Calu3 (cell line): ENCODE data around the gene SSTR3. TPM values are rescaled to one million over a fixed set of nuclear protein-coding genes. Genes with fewer than 3 reads are reported as not detected.

ENCODE experiments used
- BruUV-seq: library from RNA; stranded (reverse); fragments of 400-500 nt; replicated peaks from 2 replicates; lab custom pipeline; 2021; lab: Mats Ljungman, UMichigan
- CTCF ChIA-PET: fragments of 300-600 bp; sonication (Branson Sonifier 250); formaldehyde crosslinking; loops from one replicate; lab custom pipeline; 2022; ENCODE audit warnings: antibody characterized with exemption; lab: Charles Lee
- DNase-seq: peaks from one replicate; pipeline ENCODE4 v3.0.0; 2022
- H3K27ac Mint-ChIP-seq: one replicate; pipeline ENCODE4 v1.8.0; 2022; ENCODE audit warnings: mixed read lengths; ENCODE audit not compliant: unreplicated experiment
- H3K27me3 Mint-ChIP-seq: one replicate; pipeline ENCODE4 v1.8.0; 2022; ENCODE audit warnings: mixed read lengths; ENCODE audit not compliant: unreplicated experiment
- H3K36me3 Mint-ChIP-seq: one replicate; pipeline ENCODE4 v1.8.0; 2022; ENCODE audit warnings: mild to moderate bottlenecking, moderate library complexity, mixed read lengths; ENCODE audit not compliant: insufficient read depth, unreplicated experiment
- H3K4me1 Mint-ChIP-seq: one replicate; pipeline ENCODE4 v1.8.0; 2022; ENCODE audit warnings: mild to moderate bottlenecking, low read depth, mixed read lengths; ENCODE audit not compliant: unreplicated experiment
- H3K4me3 Mint-ChIP-seq: one replicate; pipeline ENCODE4 v1.8.0; 2022; ENCODE audit warnings: mild to moderate bottlenecking, low read depth, moderate library complexity, mixed read lengths; ENCODE audit not compliant: unreplicated experiment
- H3K9me3 Mint-ChIP-seq: one replicate; pipeline ENCODE4 v1.8.0; 2022; ENCODE audit warnings: low read depth, mixed read lengths; ENCODE audit not compliant: unreplicated experiment
- intact Hi-C: fragments of 100-400 bp; cut with micrococcal nuclease; formaldehyde crosslinking; loops from one replicate; pipeline ENCODE4 v1.10.0; 2022; ENCODE audit not compliant: unreplicated experiment
- total RNA-seq: library from RNA; stranded (reverse); gene quantifications from 2 replicates; pipeline ENCODE4 v1.2.3, GENCODE V29; 2022
- TF ChIP-seq, protein P1 (sequence below): fragments of 200-600 bp; IDR thresholded peaks from one replicate; pipeline ENCODE4 v1.8.0; 2022; ENCODE audit warnings: antibody characterized with exemption; ENCODE audit not compliant: unreplicated experiment

The SSTR3 gene
- total RNA-seq, 1 experiment from 2014 or later: not detected

DNA sequence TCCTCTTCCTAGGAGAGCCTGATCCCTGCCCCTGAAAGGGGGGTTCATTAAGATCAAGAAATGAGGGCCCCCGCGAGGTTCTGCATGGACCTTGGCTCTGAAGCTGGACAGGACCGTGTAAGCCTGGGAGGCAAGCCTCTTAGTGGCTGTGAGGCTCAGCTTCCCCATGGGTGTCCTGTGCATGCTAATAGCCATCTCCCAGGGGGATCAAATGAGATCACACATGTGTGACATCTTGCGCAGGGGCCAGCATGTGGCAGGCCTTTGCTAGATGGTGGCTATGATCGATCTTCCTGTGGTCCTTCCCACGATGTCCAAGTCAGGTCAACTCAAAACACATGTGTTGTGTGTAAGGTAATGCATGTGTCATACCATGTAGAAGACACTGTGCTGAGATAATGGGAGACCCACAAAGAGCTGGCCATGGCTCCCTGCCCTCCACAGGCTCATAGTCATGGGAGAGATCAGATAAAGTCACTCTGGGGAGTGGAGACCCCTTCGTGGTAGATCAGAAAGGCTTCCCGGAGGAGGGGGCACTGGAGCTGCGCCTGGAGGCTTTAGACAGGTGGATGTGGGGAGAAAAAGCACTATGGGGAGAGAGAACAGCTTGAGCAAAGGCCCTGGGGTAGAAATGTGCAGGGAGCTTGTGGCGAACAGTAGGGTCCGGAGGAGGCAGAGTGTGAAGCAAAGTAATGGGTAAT, 28.1 kb upstream of the SSTR3 start:
- TF ChIP-seq, protein P1, sequence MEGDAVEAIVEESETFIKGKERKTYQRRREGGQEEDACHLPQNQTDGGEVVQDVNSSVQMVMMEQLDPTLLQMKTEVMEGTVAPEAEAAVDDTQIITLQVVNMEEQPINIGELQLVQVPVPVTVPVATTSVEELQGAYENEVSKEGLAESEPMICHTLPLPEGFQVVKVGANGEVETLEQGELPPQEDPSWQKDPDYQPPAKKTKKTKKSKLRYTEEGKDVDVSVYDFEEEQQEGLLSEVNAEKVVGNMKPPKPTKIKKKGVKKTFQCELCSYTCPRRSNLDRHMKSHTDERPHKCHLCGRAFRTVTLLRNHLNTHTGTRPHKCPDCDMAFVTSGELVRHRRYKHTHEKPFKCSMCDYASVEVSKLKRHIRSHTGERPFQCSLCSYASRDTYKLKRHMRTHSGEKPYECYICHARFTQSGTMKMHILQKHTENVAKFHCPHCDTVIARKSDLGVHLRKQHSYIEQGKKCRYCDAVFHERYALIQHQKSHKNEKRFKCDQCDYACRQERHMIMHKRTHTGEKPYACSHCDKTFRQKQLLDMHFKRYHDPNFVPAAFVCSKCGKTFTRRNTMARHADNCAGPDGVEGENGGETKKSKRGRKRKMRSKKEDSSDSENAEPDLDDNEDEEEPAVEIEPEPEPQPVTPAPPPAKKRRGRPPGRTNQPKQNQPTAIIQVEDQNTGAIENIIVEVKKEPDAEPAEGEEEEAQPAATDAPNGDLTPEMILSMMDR: no peak
- intact Hi-C loops: no loop called here
- H3K36me3 Mint-ChIP-seq: peaks cover 11% of the 10 kb centered on the region
- CTCF ChIA-PET: interaction anchor here (0.5 kb wide), 1 partner anchor 86 kb away, joined by 3 read pairs; no protein-coding TSS in a partner anchor
- H3K4me1 Mint-ChIP-seq: peaks cover 9% of the 10 kb centered on the region
- H3K4me3 Mint-ChIP-seq: no peak overlapping the region
- H3K9me3 Mint-ChIP-seq: no peaks in the 10 kb centered on the region
- no peak for DNase-seq
- no peaks in the 10 kb centered on the region for H3K27me3 Mint-ChIP-seq
- no TSS peak for BruUV-seq
- H3K27ac Mint-ChIP-seq: no peak overlapping the region

DNA sequence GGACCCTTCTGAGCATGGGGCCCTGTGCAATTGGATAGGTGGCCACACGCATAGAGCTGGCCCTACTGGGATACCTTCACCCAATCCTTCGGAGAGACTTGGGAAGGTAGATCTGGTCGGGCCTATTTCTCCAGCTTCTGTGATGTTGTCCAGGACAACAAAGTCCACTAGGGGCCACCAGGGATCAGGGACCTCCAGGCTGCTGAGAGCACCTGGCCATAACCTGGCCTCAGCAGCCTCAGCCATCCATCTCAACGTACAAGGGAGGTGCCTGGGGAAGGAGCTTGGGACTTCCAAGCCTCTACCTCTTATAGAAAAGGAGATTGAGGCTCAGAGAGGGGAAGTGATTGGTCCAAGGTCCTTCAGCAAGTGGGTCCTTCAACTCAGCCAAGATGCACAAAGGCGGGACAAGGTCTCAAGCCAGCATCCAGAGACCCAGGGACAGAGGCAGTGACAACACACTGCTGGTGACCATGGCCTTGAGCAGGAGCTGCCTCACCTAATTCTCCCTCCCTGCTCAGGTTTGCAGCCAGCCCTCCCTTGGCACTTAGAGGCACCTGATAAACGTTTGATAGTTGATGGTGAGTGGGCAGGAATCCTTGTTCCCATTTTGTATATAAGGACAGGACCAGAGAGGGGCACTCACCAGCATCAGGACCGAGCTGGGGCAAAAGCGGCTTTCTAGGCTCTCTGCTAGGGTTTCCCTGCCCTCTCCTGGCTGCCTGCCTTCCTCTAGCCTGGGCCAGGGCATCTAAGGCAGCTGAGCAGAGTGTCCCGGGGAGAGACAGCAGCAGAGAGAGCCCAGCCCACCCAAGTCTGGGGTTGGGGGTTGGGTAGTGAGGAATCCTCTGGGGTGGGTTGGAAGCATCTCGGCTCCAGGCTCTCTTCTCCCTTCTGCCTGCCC, 27.3 kb upstream of the SSTR3 start:
- DNase-seq: no peak
- CTCF ChIA-PET: interaction anchor here (0.5 kb wide), 1 partner anchor 87 kb away, joined by 3 read pairs; no protein-coding TSS in a partner anchor
- TF ChIP-seq, protein P1: no peak
- no peaks in the 10 kb centered on the region for H3K27me3 Mint-ChIP-seq
- peaks cover 10% of the 10 kb centered on the region for H3K36me3 Mint-ChIP-seq
- H3K27ac Mint-ChIP-seq: no peak overlapping the region
- intact Hi-C loops: no loop called here
- no TSS peak for BruUV-seq
- H3K4me3 Mint-ChIP-seq: no peak overlapping the region
- H3K9me3 Mint-ChIP-seq: no peaks in the 10 kb centered on the region
- peaks cover 6% of the 10 kb centered on the region for H3K4me1 Mint-ChIP-seq

DNA sequence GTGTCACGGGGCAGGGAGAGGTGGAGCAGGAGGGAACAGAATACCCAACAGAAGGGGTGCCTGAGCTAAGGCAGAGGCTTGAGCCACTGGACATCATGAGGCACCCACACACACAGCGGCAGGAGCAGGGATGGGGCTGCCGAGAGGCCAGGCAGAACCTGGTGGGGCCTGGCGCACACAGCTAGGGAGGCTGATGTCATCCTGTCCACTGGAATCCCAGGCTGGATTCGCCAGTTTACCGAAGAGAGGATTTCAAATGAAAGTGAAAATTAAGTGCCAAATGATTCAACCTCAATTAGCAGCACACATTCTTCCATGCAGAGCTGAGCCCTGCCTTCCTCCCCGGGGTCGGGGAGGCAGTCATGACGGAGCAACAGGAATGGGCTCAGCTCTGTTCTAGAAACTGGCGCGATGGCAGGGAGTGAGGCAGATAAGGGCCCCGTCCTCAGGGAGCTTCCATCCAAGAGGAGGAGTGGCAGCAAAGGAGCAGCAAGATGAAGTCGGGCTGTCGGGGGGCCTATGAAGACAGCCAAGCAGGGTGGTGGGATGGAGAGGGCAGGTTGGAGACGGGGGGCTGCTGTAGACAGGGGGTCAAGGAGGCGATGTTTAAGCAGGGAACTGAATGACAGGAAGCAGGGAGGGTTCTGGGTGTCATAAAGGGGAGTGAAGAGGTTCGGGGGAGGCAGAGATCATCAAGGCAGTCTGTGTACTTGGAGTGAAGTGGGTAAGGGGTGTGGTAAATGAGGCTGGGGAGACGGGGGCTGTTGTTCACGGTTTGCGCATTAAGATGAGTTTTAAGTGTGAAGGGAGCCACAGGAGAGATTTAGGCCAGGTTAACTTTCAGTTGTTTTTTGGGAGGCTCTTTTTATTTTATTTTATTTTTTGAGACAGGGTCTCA, 25.3 kb upstream of the SSTR3 start:
- Mint-ChIP-seq H3K9me3 (no peaks in the 10 kb centered on the region), H3K4me1 (no peaks in the 10 kb centered on the region), H3K27me3 (no peaks in the 10 kb centered on the region), H3K27ac (no peak overlapping the region), H3K4me3 (no peak overlapping the region), H3K36me3 (no peaks in the 10 kb centered on the region)
- CTCF ChIA-PET: interaction anchor here (0.7 kb wide), 1 partner anchor 23 kb away, joined by 3 read pairs; no protein-coding TSS in a partner anchor
- TF ChIP-seq, protein P1: no peak
- intact Hi-C loops: no loop called here
- DNase-seq: no peak
- BruUV-seq: no TSS peak
